ENCODE data around the gene FTH1. TPM values are rescaled to one million over a fixed set of nuclear protein-coding genes. Genes with fewer than 3 reads are reported as not detected.

FTH1 gene
- total and polyA plus RNA-seq, 2 of the 8 experiments (the other 6 are each of a cell fraction or from before 2014, with no cell fraction given) = 1,153 to 1,461 TPM

DNA sequence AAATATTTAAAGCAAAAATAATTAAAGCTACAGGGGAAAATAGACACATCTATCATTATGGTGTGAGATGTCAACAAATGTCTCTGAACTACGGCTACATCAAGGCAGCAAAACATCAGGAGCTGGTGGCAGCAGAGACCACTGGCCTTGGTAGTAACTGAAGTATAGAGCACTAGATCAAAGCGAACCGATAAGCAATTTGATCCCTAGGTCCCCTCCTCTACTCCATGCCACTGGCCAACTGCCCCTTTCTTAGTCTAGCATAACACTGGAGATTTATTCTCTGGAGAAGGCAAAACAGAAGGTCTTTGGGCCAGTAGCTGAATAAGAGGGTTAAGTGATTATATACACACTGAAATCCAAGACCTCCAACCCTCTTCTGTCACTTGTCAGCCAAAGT, 36.5 kb downstream of the FTH1 start (continued):
- TF ChIP-seq, protein P1, sequence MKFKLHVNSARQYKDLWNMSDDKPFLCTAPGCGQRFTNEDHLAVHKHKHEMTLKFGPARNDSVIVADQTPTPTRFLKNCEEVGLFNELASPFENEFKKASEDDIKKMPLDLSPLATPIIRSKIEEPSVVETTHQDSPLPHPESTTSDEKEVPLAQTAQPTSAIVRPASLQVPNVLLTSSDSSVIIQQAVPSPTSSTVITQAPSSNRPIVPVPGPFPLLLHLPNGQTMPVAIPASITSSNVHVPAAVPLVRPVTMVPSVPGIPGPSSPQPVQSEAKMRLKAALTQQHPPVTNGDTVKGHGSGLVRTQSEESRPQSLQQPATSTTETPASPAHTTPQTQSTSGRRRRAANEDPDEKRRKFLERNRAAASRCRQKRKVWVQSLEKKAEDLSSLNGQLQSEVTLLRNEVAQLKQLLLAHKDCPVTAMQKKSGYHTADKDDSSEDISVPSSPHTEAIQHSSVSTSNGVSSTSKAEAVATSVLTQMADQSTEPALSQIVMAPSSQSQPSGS (IDR thresholded peaks at IDR 0.05; ENCODE audit: low read length) = no peak
- TF ChIP-seq, protein P2, sequence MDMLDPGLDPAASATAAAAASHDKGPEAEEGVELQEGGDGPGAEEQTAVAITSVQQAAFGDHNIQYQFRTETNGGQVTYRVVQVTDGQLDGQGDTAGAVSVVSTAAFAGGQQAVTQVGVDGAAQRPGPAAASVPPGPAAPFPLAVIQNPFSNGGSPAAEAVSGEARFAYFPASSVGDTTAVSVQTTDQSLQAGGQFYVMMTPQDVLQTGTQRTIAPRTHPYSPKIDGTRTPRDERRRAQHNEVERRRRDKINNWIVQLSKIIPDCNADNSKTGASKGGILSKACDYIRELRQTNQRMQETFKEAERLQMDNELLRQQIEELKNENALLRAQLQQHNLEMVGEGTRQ (IDR thresholded peaks at IDR 0.05; ENCODE audit: low read length) = no peak

Measured in H1 (cell line).